ENCODE results near the gene GNA15.

The GNA15 gene

DNA sequence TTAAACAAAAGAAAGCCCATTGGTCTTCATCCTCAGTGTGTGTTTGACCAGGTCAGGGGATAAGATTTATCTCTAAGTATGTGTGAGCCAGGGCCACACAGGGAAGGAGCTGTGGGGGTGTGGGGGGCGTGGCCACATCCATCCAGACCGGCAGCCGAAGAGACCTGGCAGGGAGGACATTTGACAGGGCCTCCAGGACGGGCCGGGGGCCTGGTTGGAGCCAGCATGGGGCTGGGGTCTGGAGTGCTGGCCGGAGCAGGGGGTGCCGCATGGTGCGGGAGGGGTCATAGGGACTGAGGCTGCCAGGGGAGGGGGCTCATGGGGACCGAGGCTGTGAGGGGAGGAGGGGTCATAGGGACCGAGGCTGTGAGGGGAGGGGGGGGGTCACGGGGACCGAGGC, 20.4 kb upstream of the GNA15 start:
- no CpG with 5 or more reads among the region's 12 CpGs for WGBS (ENCODE audit: insufficient coverage, insufficient read length)
- peaks cover 1% of the 10 kb centered on the region; the same call in 1 of the 2 replicates for H3K4me1 ChIP-seq (ENCODE audit: control insufficient read depth, insufficient read depth, low read length)

DNA sequence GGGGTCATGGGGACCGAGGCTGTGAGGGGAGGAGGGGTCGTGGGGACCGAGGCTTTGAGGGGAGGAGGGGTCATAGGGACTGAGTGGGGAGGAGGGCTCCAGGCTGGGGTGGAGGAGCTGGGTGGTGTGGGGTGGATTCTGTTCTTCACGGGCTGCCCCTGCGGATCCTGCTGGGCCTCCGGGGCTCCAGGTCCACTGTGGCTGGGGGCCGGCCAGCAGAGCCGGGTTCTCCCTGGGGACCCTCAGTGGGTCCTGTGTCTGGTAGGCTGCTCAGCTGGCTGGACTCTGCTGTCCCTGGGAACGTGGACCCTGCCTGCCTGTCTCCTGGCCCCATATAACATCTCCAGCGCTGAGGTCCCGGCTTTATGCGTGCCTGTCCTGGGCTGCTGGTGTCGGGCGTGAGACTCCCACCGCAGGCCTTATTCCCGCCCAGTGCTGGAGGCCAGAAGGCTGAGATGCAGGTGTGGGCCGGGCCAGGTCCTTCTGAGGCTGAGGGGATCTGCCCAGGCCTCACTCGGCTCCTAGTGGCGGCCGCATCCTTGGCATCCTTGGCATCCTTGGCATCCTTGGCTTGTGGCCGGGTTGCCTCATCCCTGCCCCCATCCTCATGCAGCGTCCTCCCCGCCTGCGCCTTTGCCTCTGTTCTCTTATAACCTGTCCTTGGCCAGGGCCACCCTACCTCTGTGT, 19.8 kb upstream of the GNA15 start:
- Histone ChIP-seq H3K27ac (ENCODE audit: low read length) (no peak overlapping the region), H3K4me3 (ENCODE audit: low read length) (no peak overlapping the region), H3K27me3 (ENCODE audit: control insufficient read depth, insufficient read depth, low read length) (no peaks in the 10 kb centered on the region), H3K9me3 (ENCODE audit: control insufficient read depth, insufficient read depth, low read length) (no peaks in the 10 kb centered on the region), H3K4me1 (ENCODE audit: control insufficient read depth, insufficient read depth, low read length) (peaks cover 1% of the 10 kb centered on the region; the same call in 1 of the 2 replicates), H3K36me3 (ENCODE audit: control insufficient read depth, insufficient read depth, low read length) (peaks cover 10% of the 10 kb centered on the region; the same call in 1 of the 2 replicates)
- DNase-seq (ENCODE audit: low read depth, low spot score) = no peak
- WGBS (ENCODE audit: insufficient coverage, insufficient read length) = no CpG with 5 or more reads among the region's 24 CpGs

More for the DNA sequence above, 20.4 kb upstream of the GNA15 start:
- H3K4me3 ChIP-seq (ENCODE audit: low read length) = no peak overlapping the region
- H3K36me3 ChIP-seq (ENCODE audit: control insufficient read depth, insufficient read depth, low read length) = peaks cover 10% of the 10 kb centered on the region; the same call in 1 of the 2 replicates
- H3K9me3 ChIP-seq (ENCODE audit: control insufficient read depth, insufficient read depth, low read length) = no peaks in the 10 kb centered on the region
- H3K27ac ChIP-seq (ENCODE audit: low read length) = no peak overlapping the region
- H3K27me3 ChIP-seq (ENCODE audit: control insufficient read depth, insufficient read depth, low read length) = no peaks in the 10 kb centered on the region
- no peak for DNase-seq (ENCODE audit: low read depth, low spot score)

DNA sequence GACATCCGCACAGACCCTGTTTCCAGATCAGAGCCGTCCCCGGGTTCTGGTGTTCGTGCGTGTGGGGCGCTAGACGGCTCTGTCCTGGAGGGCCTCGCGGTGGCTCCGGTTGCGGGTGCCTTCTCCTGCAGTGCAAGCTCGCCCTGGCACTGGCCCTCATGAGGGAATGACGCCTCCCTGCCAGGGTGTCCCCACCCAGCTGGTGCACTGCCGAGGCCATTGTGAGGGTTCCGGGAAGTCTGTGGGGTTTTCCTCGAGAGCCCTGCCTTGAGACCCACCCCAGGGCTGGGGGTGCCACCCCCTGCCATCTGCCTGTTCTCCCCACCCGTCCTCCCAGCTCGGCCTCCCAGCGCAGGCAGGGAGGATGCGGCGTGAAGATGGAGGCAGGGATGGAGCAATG, 19.2 kb upstream of the GNA15 start:
- H3K27ac ChIP-seq (ENCODE audit: low read length) = no peak overlapping the region
- no peaks in the 10 kb centered on the region for H3K27me3 ChIP-seq (ENCODE audit: control insufficient read depth, insufficient read depth, low read length)
- DNase-seq (ENCODE audit: low read depth, low spot score) = no peak
- whole genome bisulfite sequencing (ENCODE audit: insufficient coverage, insufficient read length) = no CpG with 5 or more reads among the region's 21 CpGs
- peaks cover 1% of the 10 kb centered on the region; the same call in 1 of the 2 replicates for H3K4me1 ChIP-seq (ENCODE audit: control insufficient read depth, insufficient read depth, low read length)
- no peaks in the 10 kb centered on the region for H3K9me3 ChIP-seq (ENCODE audit: control insufficient read depth, insufficient read depth, low read length)
- H3K4me3 ChIP-seq (ENCODE audit: low read length) = no peak overlapping the region
- H3K36me3 ChIP-seq (ENCODE audit: control insufficient read depth, insufficient read depth, low read length) = peaks cover 10% of the 10 kb centered on the region; the same call in 1 of the 2 replicates

DNA sequence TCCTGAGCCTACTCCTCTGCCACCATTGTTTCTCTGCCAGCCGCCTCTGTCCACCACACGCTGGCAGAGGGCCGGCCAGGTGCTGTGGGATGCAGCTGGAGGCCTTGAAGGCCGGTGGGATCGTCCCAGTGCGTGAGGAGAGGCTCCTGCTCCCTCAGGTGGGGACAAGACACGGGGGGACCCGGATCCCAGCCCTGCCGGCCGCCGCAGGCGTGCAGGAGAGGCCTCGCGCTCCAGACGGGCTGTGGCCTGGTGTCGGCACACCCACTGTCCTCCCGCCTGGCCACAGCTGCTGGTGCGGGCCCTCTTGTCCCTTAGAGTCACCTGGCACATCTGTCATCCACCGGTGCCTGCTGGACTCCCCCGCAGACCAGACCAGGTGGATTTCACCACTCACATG, 18.1 kb upstream of the GNA15 start:
- Histone ChIP-seq H3K27me3 (ENCODE audit: control insufficient read depth, insufficient read depth, low read length) (no peaks in the 10 kb centered on the region), H3K36me3 (ENCODE audit: control insufficient read depth, insufficient read depth, low read length) (peaks cover 13% of the 10 kb centered on the region; the same call in 1 of the 2 replicates), H3K4me3 (ENCODE audit: low read length) (no peak overlapping the region), H3K9me3 (ENCODE audit: control insufficient read depth, insufficient read depth, low read length) (no peaks in the 10 kb centered on the region), H3K27ac (ENCODE audit: low read length) (no peak overlapping the region), H3K4me1 (ENCODE audit: control insufficient read depth, insufficient read depth, low read length) (no peaks in the 10 kb centered on the region; the same call in 1 of the 2 replicates)
- WGBS (ENCODE audit: insufficient coverage, insufficient read length) = no CpG with 5 or more reads among the region's 20 CpGs
- no peak for DNase-seq (ENCODE audit: low read depth, low spot score)

DNA sequence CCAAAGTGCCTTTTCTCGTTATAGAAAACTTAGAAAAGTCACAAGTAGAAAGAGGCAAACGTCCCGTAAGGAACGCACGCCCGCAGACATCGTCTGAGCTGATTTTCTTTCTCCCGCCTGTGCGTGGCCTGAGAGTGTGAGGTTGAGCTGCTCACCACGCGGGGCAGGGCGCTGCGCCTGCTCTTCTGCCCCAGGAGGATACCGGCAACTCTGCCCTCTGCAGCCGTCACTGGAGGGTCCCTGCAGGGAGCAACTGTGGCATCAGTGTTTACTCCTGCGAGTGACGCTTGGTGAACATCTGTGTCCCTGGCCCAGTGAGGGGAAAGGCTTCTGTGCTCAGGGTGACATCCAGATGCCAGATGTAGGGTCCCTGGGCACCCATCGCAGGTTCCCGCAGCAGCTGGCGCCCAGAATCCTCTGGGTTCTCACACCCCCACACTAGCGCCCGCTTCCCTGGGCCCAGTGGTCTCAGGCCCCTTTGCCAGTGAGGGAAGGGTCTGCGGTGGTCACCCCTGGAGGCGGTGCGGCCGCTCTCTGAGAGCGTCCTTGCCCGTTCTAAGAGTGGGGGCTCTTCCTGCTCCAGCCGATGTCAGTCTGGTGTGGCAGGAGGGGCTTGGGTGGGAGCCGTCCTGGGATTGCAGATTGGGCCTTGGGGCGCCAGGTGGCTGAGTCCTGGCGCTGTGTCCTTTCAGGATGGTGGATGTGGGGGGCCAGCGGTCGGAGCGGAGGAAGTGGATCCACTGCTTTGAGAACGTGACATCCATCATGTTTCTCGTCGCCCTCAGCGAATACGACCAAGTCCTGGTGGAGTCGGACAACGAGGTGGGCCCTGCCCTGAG, 17.4 kb upstream of the GNA15 start:
- Histone ChIP-seq H3K9me3 (ENCODE audit: control insufficient read depth, insufficient read depth, low read length) (no peaks in the 10 kb centered on the region), H3K27ac (ENCODE audit: low read length) (no peak overlapping the region), H3K27me3 (ENCODE audit: control insufficient read depth, insufficient read depth, low read length) (no peaks in the 10 kb centered on the region), H3K4me1 (ENCODE audit: control insufficient read depth, insufficient read depth, low read length) (no peaks in the 10 kb centered on the region; the same call in 1 of the 2 replicates), H3K36me3 (ENCODE audit: control insufficient read depth, insufficient read depth, low read length) (peaks cover 13% of the 10 kb centered on the region; the same call in 1 of the 2 replicates), H3K4me3 (ENCODE audit: low read length) (no peak overlapping the region)
- WGBS (ENCODE audit: insufficient coverage, insufficient read length) = no CpG with 5 or more reads among the region's 42 CpGs
- no peak for DNase-seq (ENCODE audit: low read depth, low spot score)

DNA sequence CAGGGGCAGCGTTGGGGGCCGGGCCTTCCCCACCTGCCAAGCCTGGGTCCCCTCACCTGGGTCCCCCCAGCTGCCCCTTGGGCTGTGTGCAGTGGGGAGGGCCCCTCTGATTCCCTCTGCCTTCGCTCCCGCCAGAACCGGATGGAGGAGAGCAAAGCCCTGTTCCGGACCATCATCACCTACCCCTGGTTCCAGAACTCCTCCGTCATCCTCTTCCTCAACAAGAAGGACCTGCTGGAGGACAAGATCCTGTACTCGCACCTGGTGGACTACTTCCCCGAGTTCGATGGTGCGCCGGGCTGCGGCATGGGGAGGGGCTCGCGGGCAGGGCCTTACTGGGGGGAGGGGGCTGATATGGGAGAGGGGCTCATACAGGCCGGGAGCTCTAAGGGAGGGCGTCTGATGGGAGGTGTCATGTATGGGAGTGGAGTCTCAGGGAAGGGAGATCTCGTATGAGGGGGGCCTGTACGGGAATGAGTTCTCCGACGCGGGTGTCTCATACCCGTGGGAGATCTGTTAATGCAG, 16.7 kb upstream of the GNA15 start:
- no peak for DNase-seq (ENCODE audit: low read depth, low spot score)
- H3K27me3 ChIP-seq (ENCODE audit: control insufficient read depth, insufficient read depth, low read length) = no peaks in the 10 kb centered on the region
- no peak overlapping the region for H3K4me3 ChIP-seq (ENCODE audit: low read length)
- H3K27ac ChIP-seq (ENCODE audit: low read length) = no peak overlapping the region
- no CpG with 5 or more reads among the region's 23 CpGs for WGBS (ENCODE audit: insufficient coverage, insufficient read length)
- H3K36me3 ChIP-seq (ENCODE audit: control insufficient read depth, insufficient read depth, low read length) = peaks cover 9% of the 10 kb centered on the region; the same call in 1 of the 2 replicates
- no peaks in the 10 kb centered on the region; the same call in 1 of the 2 replicates for H3K4me1 ChIP-seq (ENCODE audit: control insufficient read depth, insufficient read depth, low read length)
- H3K9me3 ChIP-seq (ENCODE audit: control insufficient read depth, insufficient read depth, low read length) = no peaks in the 10 kb centered on the region

DNA sequence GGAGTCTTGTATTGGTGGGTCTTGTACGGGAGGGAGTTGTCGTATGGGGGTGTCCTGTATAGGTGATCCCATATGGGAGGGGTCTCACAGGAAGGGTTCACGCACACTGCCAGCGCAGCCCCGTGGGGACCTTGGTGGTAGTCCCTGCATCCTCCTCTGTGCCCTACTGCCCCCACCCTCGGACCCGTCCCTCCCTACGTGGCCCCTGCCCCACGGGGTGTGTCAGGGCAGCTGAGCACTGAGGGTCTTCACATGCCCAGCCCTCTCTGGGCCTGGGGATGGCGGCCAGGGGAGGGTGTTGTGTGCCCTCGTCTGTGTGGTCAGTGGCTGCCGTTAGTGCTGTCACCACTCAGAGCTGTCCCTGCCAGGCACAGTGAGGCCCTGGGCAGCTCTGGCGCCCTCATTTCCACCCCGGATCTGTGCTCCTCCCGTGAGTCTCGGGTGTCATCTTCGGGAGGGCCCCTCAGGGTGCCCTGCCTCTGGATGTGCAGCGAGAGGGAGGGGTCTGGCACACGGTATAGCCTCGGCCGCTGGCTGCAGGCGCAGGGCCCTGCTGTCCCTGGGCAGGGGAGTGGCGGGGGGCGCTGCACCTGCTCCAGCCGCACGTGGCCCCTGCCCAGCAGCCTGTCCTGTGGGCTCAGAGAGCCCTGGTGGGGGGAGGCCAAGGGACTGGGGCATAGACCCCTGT, 16.0 kb upstream of the GNA15 start:
- Histone ChIP-seq H3K36me3 (ENCODE audit: control insufficient read depth, insufficient read depth, low read length) (peaks cover 9% of the 10 kb centered on the region; the same call in 1 of the 2 replicates), H3K27me3 (ENCODE audit: control insufficient read depth, insufficient read depth, low read length) (no peaks in the 10 kb centered on the region), H3K27ac (ENCODE audit: low read length) (no peak overlapping the region), H3K9me3 (ENCODE audit: control insufficient read depth, insufficient read depth, low read length) (no peaks in the 10 kb centered on the region), H3K4me3 (ENCODE audit: low read length) (no peak overlapping the region), H3K4me1 (ENCODE audit: control insufficient read depth, insufficient read depth, low read length) (no peaks in the 10 kb centered on the region; the same call in 1 of the 2 replicates)
- WGBS (ENCODE audit: insufficient coverage, insufficient read length) = no CpG with 5 or more reads among the region's 26 CpGs
- no peak for DNase-seq (ENCODE audit: low read depth, low spot score)

DNA sequence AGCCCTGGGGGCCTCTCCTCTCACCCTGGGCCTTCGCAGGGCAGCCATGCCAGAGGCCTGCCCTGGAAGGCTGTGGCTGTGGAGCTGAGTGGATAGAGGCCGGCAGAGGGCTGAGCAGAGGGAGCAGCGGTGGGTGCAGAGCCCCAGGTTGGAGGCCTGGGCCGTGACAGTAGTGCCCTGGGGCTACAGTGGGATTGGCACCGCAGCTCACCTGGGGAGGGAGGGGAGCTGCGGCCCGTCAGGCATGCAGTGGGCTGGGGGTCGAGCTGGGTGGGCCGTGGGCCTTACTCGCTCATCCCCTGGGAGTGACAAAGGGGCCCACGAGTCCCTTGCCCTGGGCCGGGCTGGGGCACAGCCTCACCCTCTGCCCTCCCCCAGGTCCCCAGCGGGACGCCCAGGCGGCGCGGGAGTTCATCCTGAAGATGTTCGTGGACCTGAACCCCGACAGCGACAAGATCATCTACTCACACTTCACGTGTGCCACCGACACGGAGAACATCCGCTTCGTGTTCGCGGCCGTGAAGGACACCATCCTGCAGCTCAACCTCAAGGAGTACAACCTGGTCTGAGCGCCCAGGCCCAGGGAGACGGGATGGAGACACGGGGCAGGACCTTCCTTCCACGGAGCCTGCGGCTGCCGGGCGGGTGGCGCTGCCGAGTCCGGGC, 15.1 kb upstream of the GNA15 start:
- H3K9me3 ChIP-seq (ENCODE audit: control insufficient read depth, insufficient read depth, low read length) = no peaks in the 10 kb centered on the region
- H3K4me1 ChIP-seq (ENCODE audit: control insufficient read depth, insufficient read depth, low read length) = no peaks in the 10 kb centered on the region; the same call in 1 of the 2 replicates
- no peak overlapping the region for H3K27ac ChIP-seq (ENCODE audit: low read length)
- H3K36me3 ChIP-seq (ENCODE audit: control insufficient read depth, insufficient read depth, low read length) = peaks cover 9% of the 10 kb centered on the region; the same call in 1 of the 2 replicates
- H3K4me3 ChIP-seq (ENCODE audit: low read length) = no peak overlapping the region
- no CpG with 5 or more reads among the region's 38 CpGs for WGBS (ENCODE audit: insufficient coverage, insufficient read length)
- DNase-seq (ENCODE audit: low read depth, low spot score) = no peak
- H3K27me3 ChIP-seq (ENCODE audit: control insufficient read depth, insufficient read depth, low read length) = no peaks in the 10 kb centered on the region

DNA sequence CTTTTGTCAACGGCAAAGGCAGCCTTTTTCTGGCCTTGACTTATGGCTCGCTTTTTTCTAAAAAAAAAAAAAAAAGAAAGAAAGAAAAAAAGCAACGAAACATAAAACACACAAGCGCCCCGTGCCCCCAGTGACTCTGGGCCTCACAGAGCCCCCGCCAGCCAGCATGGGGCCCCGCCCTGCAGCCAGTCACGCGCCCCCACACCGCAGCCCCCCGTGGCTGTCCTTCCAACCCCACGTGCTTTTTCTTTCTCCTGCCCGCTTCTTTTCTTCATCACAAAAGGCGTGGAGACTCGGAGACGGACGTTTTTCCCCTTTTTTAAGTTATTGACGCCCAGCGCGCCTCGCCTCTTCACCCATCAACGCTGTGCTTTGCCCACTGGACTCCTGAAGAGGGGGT, 14.4 kb upstream of the GNA15 start:
- no CpG with 5 or more reads among the region's 22 CpGs for WGBS (ENCODE audit: insufficient coverage, insufficient read length)
- no peak overlapping the region for H3K27ac ChIP-seq (ENCODE audit: low read length)
- no peaks in the 10 kb centered on the region for H3K27me3 ChIP-seq (ENCODE audit: control insufficient read depth, insufficient read depth, low read length)
- no peaks in the 10 kb centered on the region; the same call in 1 of the 2 replicates for H3K4me1 ChIP-seq (ENCODE audit: control insufficient read depth, insufficient read depth, low read length)
- H3K9me3 ChIP-seq (ENCODE audit: control insufficient read depth, insufficient read depth, low read length) = no peaks in the 10 kb centered on the region
- H3K36me3 ChIP-seq (ENCODE audit: control insufficient read depth, insufficient read depth, low read length) = peaks cover 9% of the 10 kb centered on the region; the same call in 1 of the 2 replicates
- no peak overlapping the region for H3K4me3 ChIP-seq (ENCODE audit: low read length)
- no peak for DNase-seq (ENCODE audit: low read depth, low spot score)

Data from iPS DF 6.9 (cell line).